OCI-LY3 (cell line): ENCODE data around the gene HHATL.

Experiments
- CTCF ChIP-seq: fragments of 200-600, 300-600 bp; sonication (generic); IDR thresholded peaks from 2 replicates; pipeline ENCODE4 v1.5.1; 2014; ENCODE audit warnings: antibody characterized with exemption, low read length, low read depth
- EZH2phosphoT487 ChIP-seq: fragments of 200-600 bp; shearing (Covaris generic); IDR thresholded peaks from 2 replicates; pipeline ENCODE4 v1.6.1; 2018; ENCODE audit warnings: antibody characterized with exemption, mixed run types, low read depth

GRCh38 chr3:42745776-42746454, 43.3 kb upstream of the HHATL start:
- TF ChIP-seq CTCF: no peak
- no peak for TF ChIP-seq EZH2phosphoT487
